Tibial nerve (tissue), 3 donors: Measurements from ENCODE around the gene NOTCH1.

ENCODE experiments used
- CTCF ChIP-seq, 5 experiments: fragments of 200-600 bp in 3 of 5; fragments of 450-650 bp in 2 of 5; sonication (generic) in 3 of 5; IDR thresholded peaks; one replicate each; pipeline ENCODE4 v1.5.1; 2016 to 2019; ENCODE audit warnings: antibody characterized with exemption in 5 of 5, mild to moderate bottlenecking in 3 of 5, moderate library complexity in 2 of 5
- POLR2A ChIP-seq, 2 donors: fragments of 450-650 bp; IDR thresholded peaks; one replicate each; pipeline ENCODE4 v1.6.1; 2017; ENCODE audit warnings: antibody characterized with exemption in 2 of 2, mild to moderate bottlenecking in 2 of 2, moderate library complexity in 2 of 2

GRCh38 chr9:136538599-136539426, 7.0 kb downstream of the NOTCH1 start:
- no peak for TF ChIP-seq CTCF (IDR thresholded peaks at IDR 0.05)
- no peak for TF ChIP-seq POLR2A (IDR thresholded peaks at IDR 0.05)
